NB4 (cell line): Measurements from ENCODE around the gene ADAMTSL3.

Experiments
- DNase-seq: peaks from one replicate; pipeline ENCODE4 v3.0.0; 2010; ENCODE audit warnings: low read depth
- H3K4me3 ChIP-seq: one replicate; pipeline ENCODE4 v1.5.1; 2011; ENCODE audit warnings: mild to moderate bottlenecking, low read depth, low read length, moderate library complexity
- MYC ChIP-seq: IDR thresholded peaks from 2 replicates; pipeline ENCODE4 v1.6.1; 2011; ENCODE audit warnings: low read depth, low read length
- POLR2A ChIP-seq: IDR thresholded peaks from 2 replicates; pipeline ENCODE4 v1.6.1; 2011; ENCODE audit warnings: mild to moderate bottlenecking; ENCODE audit not compliant: insufficient read length; ENCODE audit errors: extremely low read depth
- TF ChIP-seq, protein P1 (sequence below): IDR thresholded peaks from one replicate; pipeline ENCODE4 v1.5.1; 2012; ENCODE audit warnings: low read depth, low read length
- TF ChIP-seq, protein P2 (sequence below): IDR thresholded peaks from 2 replicates; pipeline ENCODE4 v1.6.1; 2011; ENCODE audit warnings: low read depth, low read length

Gene ADAMTSL3

DNA sequence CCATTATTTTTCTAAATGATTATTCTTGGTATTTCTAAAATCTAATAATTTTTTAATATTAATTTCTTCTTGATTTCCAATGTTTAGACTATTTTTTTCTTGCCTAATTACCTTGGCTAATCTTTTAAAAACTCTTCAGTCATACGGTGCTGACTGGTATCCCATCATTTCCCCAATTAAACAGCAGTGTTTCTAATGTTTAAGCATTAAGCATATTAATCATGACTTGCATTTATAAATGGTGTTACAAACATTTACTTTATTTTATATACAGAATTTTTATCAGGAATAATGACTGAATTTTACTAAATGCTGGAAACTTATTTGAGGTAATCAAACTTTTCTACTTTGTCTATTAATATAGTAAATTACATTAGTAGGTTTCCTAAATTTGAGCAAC is 199.3 kb downstream of the ADAMTSL3 start:
- TF ChIP-seq MYC (no peak), POLR2A (no peak)
- TF ChIP-seq, protein P1, sequence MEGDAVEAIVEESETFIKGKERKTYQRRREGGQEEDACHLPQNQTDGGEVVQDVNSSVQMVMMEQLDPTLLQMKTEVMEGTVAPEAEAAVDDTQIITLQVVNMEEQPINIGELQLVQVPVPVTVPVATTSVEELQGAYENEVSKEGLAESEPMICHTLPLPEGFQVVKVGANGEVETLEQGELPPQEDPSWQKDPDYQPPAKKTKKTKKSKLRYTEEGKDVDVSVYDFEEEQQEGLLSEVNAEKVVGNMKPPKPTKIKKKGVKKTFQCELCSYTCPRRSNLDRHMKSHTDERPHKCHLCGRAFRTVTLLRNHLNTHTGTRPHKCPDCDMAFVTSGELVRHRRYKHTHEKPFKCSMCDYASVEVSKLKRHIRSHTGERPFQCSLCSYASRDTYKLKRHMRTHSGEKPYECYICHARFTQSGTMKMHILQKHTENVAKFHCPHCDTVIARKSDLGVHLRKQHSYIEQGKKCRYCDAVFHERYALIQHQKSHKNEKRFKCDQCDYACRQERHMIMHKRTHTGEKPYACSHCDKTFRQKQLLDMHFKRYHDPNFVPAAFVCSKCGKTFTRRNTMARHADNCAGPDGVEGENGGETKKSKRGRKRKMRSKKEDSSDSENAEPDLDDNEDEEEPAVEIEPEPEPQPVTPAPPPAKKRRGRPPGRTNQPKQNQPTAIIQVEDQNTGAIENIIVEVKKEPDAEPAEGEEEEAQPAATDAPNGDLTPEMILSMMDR: no peak
- TF ChIP-seq, protein P2, sequence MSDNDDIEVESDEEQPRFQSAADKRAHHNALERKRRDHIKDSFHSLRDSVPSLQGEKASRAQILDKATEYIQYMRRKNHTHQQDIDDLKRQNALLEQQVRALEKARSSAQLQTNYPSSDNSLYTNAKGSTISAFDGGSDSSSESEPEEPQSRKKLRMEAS: no peak
- no peak overlapping the region for H3K4me3 ChIP-seq
- DNase-seq: no peak

DNA sequence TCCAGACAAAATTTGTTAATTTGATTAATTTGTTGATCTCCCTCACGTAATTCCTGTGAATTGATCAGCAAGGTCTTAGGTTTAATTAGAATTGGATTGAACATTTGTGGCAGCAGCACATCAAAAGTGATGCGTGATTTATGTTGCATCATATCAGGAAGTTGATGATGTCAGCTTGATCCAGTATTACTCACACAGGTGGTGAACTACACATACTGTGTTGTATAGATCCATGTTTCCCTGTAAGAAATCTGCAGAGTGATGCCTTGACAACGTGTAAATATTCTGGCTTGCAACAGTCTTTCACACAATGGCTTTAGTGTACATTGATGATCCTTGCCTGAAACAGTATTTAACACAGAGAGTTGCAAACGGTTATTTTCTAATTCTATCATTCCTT is 200.4 kb downstream of the ADAMTSL3 start:
- no peak for DNase-seq
- no peak overlapping the region for H3K4me3 ChIP-seq
- TF ChIP-seq, protein P2: no peak
- TF ChIP-seq, protein P1: no peak
- no peak for TF ChIP-seq MYC
- no peak for TF ChIP-seq POLR2A

DNA sequence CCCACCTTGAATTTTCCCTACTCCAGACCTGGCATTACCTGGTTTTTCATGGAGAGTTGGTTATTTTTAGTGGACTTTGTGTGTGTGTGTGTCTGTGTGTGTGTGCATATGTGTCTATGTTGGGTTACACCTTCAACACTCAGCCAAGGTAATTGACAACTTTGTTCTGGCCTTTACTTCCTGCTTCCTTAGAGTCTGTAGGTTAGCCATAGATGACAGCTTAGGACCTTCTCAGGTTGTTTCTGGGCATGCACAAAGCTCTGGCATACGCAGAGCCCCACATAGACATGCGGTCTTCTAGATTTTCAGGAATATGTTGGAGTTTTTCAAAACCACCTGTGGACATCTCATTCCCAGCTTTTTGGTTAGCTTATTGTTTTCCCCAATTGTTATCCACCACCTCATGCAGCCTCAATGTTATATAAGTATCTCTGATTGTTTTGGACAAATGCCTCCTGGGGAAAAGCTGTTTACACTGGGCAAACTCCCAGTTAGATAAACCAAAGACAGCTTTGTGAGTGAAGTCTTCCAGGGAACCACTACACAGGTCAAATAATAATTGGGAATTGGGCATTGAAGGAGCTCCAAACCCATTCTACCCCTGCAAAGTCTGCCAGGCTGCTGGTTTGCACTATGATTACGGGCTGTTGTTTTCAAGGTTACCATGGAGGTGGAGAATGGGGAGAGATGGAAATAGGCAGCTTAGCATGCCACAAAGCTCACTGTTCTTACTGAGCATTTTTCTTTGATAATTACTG is 201.2 kb downstream of the ADAMTSL3 start:
- TF ChIP-seq POLR2A: no peak
- TF ChIP-seq, protein P2: no peak
- no peak for TF ChIP-seq MYC

DNA sequence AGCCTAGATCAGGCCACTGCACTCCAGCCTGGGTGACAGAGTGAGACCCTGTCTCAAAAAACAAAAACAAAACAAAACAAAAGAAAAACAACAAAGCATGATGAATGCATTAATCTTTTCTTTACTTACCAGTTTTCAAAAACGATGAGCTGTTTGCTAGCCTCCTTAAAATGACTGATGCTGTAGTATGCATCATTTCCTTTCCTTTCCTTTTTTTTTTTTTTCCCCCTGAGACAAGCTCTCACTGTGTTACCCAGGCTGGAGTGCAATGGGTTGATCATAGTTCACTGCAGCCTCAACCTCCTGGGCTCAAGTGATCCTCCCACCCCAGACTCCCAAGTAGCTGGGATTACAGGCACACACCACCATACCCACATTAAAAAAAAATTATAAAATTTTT is 202.0 kb downstream of the ADAMTSL3 start:
- TF ChIP-seq POLR2A: no peak
- TF ChIP-seq, protein P2: no peak
- no peak for TF ChIP-seq MYC
- TF ChIP-seq, protein P1: no peak

More for the DNA sequence above, 201.2 kb downstream of the ADAMTSL3 start:
- no peak for DNase-seq
- no peak overlapping the region for H3K4me3 ChIP-seq

DNA sequence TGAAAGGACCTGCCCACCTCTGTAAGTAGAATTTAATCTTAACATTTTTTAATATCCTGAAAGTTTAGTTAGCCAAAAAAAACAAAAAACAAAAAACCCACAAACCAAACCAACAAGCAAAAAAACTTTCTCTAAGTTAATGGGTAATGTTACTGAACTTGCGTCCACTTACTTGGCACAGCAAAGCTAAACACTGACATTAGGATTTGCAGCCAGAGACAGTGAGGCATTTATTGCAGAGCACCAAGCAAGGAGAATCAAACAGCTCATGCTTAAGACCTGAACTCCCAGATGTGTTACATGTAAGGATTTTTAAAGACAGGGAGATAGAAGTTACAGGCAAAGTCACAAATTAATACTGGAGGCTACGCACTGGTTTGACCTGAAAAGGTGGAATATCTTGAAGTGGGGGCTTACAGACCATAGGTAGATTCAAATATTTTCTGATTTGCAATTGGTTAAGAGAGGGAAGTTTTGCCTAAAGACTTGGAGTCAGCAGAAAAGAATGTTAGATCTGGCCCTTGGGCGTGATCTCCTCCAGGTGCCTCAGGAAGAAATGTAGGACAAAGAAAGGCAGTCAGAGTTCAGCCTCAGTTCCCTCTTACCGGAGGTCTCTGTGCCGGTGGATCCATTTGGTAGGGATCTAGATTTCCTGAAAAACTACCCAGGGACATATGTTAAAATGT is 205.0 kb downstream of the ADAMTSL3 start:
- TF ChIP-seq MYC: no peak
- DNase-seq: no peak
- no peak overlapping the region for H3K4me3 ChIP-seq

More for the DNA sequence above, 202.0 kb downstream of the ADAMTSL3 start:
- no peak overlapping the region for H3K4me3 ChIP-seq
- no peak for DNase-seq

DNA sequence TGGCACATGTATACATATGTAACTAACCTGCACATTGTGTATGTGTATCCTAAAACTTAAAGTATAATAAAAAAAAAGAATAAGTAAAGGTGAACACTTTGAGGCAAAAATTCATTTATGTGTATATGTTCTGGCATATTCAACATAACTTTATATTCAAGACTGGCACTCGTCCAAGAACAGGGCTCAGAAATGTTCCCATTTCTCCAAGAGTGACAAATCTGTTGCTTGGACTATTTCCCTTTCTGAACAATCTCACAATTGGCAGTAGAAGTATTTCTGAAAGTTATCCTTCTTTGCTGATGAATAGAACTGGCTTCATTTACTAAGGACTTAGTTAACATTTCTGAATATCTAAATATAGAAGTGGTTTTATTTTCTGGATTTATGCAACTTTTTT is 212.8 kb downstream of the ADAMTSL3 start:
- TF ChIP-seq, protein P1: no peak
- no peak for TF ChIP-seq MYC

DNA sequence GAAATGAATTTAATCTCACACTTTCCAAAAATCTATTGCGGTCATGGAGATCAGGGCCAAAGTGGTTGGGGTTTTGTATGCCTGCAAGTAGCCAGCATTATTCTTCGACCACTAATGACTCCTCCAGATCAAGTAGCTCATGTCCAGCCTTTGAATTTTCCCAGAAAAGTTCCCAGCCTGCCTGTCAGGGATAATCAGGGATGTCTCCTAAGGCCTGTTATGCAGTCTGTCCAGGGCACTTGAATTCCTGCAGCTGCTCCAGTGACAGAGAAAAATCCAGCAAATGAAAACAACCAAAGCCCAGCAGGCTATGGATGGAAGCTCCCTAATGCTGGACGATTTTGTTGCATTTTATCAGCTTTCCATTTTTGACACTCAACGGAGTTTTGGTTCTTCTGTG is 215.4 kb downstream of the ADAMTSL3 start:
- no peak for DNase-seq
- TF ChIP-seq, protein P1: no peak
- TF ChIP-seq MYC: no peak
- no peak for TF ChIP-seq POLR2A
- TF ChIP-seq, protein P2: no peak
- H3K4me3 ChIP-seq: no peak overlapping the region

More for the DNA sequence above, 212.8 kb downstream of the ADAMTSL3 start:
- DNase-seq: no peak
- no peak overlapping the region for H3K4me3 ChIP-seq
